GM12801 (cell line): ENCODE data around the gene ATP2B1.

Experiments
- CTCF ChIP-seq: IDR thresholded peaks from one replicate; pipeline ENCODE4 v1.5.1; 2011; ENCODE audit warnings: control low read depth; ENCODE audit not compliant: insufficient read length; ENCODE audit errors: extremely low read depth

The ATP2B1 gene

DNA sequence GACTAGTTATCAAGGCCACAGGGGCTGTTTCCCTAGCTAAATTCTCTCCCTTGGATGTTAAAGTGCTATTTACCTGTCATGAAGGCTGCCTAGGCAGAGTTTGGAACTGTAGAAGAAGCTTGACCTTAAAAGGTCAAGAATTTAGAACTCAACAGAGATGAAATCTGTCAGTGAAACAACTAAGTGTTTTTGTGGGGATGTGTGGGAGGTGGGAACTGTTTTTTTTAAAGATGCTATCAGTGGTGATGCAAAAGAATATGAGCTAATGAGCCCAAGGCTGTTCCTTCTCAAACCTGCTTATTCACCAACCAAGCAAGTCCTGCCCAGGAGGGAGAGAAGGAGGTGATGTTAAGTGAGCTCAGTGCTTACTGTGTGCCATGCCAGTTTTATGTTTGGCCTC lies 142.0 kb downstream of the ATP2B1 start:
- no peak for TF ChIP-seq CTCF

GRCh38 chr12:89565002-89565401 lies 143.6 kb downstream of the ATP2B1 start:
- TF ChIP-seq CTCF = no peak

DNA sequence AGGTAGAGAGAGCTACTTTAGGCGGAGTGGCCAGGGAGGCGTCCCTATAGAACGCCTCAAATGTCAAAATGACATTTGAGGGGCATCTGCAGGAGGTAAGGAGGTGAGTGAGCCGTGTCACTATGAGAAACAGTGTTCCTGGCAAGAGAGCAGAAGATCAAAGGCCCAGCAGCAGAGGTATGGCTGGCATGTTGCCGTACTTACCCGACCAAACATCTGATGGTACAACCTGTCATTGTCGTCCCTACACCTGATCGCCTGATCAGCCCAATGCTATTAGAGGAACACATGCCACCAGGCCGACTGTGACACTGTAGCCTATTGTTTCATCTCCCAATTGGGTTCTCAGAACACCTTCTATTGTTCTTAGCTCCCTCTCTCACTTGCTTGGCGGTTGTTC lies 148.9 kb downstream of the ATP2B1 start:
- TF ChIP-seq CTCF = no peak

GRCh38 chr12:89556976-89557375 lies 151.7 kb downstream of the ATP2B1 start:
- no peak for TF ChIP-seq CTCF

GRCh38 chr12:89552376-89552775 lies 156.3 kb downstream of the ATP2B1 start:
- no peak for TF ChIP-seq CTCF

DNA sequence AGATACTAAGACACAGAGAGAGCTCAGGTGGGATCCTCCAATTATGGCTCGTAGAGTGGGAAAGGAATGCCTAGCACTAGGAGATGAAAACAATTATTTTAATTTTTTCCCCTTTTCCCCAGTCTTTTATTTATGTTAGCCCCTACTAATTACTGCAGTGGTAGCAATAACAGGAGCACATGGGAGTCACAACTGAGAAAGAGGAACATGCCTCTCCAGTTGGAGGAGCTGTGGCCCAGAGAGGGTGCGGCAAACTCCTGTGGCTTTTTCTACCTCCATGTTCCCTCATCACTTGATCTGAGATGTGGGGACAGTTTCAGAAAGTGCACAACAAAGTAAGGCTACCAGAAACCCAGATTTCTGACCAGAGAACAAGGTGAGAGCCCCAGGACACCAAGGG lies 156.9 kb downstream of the ATP2B1 start:
- TF ChIP-seq CTCF = no peak

DNA sequence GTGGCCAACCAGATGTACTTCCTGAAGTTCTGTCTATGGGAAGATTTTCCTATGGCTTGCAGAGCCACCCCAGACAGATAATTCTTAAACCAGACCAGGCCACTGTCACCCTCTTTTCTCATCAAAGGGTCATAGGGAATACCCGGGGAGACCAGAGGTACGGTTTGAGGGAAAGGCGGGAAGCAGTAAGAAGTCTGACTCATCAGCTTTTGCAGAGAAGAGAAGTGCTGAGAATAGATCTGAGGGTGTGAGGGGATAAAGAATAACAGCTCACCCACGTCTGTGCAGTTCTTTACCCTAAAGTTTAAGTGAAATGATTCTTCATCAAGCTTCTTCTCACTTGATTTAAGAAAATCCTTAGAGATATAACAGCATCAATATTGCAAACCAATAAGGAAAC lies 161.5 kb downstream of the ATP2B1 start:
- no peak for TF ChIP-seq CTCF

DNA sequence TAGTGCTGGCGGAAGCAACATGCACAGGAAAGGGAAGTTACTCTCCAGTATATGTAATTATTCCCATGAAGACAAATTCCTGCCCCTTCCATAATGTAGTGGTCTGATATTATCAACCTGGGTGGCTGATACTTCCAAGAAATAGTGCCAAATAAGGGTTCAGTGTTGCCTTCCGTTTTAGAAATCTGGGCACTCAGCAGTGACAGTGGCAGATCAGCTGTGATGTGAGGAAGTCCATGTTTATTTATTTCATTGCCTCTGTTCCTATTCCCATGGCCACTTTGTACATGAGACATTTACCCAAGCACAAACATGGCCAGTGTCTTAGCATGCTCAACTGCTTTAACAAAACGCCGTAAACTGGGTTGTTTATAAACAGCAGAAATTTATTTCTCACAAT lies 162.5 kb downstream of the ATP2B1 start:
- TF ChIP-seq CTCF = no peak
